GM12878 (cell line): ENCODE data around the gene ARID4B. TPM values are rescaled to one million over a fixed set of nuclear protein-coding genes. Genes with fewer than 3 reads are reported as not detected.

Source experiments
- ATAC-seq: fragments of 200-7000 bp; cut with Tn5 transposase; 3 replicates; pipeline ENCODE4 v1.9.1; 2020; ENCODE audit warnings: mild to moderate bottlenecking, moderate library complexity
- BruUV-seq: library from RNA; stranded (reverse); fragments of 400-500 nt; replicated peaks from 2 replicates; lab custom pipeline; 2021; lab: Mats Ljungman, UMichigan
- CTCF ChIA-PET: fragments of 300-600 bp; sonication (Branson Sonifier 250); formaldehyde crosslinking; extraction: SDS; loops from one replicate; lab custom pipeline; 2021; ENCODE audit warnings: inconsistent platforms; lab: Yijun Ruan, JAX
- POLR2A ChIA-PET: fragments of 350-600 bp; formaldehyde crosslinking; extraction: SDS; loops from one replicate; lab custom pipeline; 2021; ENCODE audit warnings: inconsistent platforms; lab: Charles Lee
- RAD21 ChIA-PET: fragments of 300-600 bp; sonication (Branson Sonifier 250); formaldehyde crosslinking; loops from one replicate; lab custom pipeline; 2023; ENCODE audit warnings: antibody characterized with exemption; ENCODE audit not compliant: unreplicated experiment; lab: Charles Lee
- SMC1A ChIA-PET: fragments of 300-600 bp; sonication (Branson Sonifier 250); formaldehyde crosslinking; loops from one replicate; lab custom pipeline; 2023; ENCODE audit not compliant: unreplicated experiment, uncharacterized antibody; lab: Charles Lee
- DNase-seq: peaks from one replicate; pipeline ENCODE4 v3.0.0-alpha.2; 2011; ENCODE audit warnings: low read depth, low spot score
- FAIRE-seq: peaks from 3 replicates; lab custom pipeline; 2011; peaks lifted over from hg19 to GRCh38; lab: Jason Lieb, UNC
- H2AFZ ChIP-seq: 2 replicates; pipeline ENCODE4 v1.6.0; 2011; ENCODE audit warnings: low read depth, low read length, control low read depth; ENCODE audit not compliant: control insufficient read depth
- H3K27ac ChIP-seq: 2 replicates; pipeline ENCODE4 v1.5.1; 2011; ENCODE audit warnings: control low read depth; ENCODE audit not compliant: control insufficient read depth, insufficient read depth
- H3K27me3 ChIP-seq, 2 experiments: replicated peaks in 1 of 2; 2 replicates each; pipeline versions ENCODE4 v1.6.0 to v1.6.1; 2011; ENCODE audit warnings: low read length in 1 of 2; ENCODE audit not compliant: control insufficient read depth in 2 of 2, insufficient read depth in 2 of 2
- H3K36me3 ChIP-seq, 2 experiments: 2 replicates each; pipeline ENCODE4 v1.5.1; 2011; ENCODE audit warnings: low read length in 1 of 2; ENCODE audit not compliant: control insufficient read depth in 2 of 2, insufficient read depth in 2 of 2
- H3K4me1 ChIP-seq: 2 replicates; pipeline ENCODE4 v1.6.1; 2011; ENCODE audit warnings: mild to moderate bottlenecking, low read length, moderate library complexity, mixed read lengths; ENCODE audit not compliant: control insufficient read depth, insufficient read depth
- H3K4me2 ChIP-seq: 2 replicates; pipeline ENCODE4 v1.6.0; 2011; ENCODE audit warnings: control low read depth; ENCODE audit not compliant: control insufficient read depth, insufficient read depth
- H3K4me3 ChIP-seq: fragments of 200-600 bp; sonication (generic); 2 replicates; pipeline ENCODE4 v1.5.1; 2016
- H3K79me2 ChIP-seq: 2 replicates; pipeline ENCODE4 v1.6.0; 2011; ENCODE audit warnings: low read length; ENCODE audit not compliant: control insufficient read depth, insufficient read depth
- H3K9ac ChIP-seq: 2 replicates; pipeline ENCODE4 v1.8.0; 2011; ENCODE audit warnings: low read length, control low read depth, mixed read lengths; ENCODE audit not compliant: control insufficient read depth, insufficient read depth
- H3K9me3 ChIP-seq: replicated peaks from 3 replicates; pipeline ENCODE4 v1.5.1; 2011; ENCODE audit warnings: mild to moderate bottlenecking, low read length; ENCODE audit not compliant: control insufficient read depth, insufficient read depth
- H4K20me1 ChIP-seq: 2 replicates; pipeline ENCODE4 v1.6.0; 2011; ENCODE audit not compliant: control insufficient read depth, insufficient read depth
- ATF7 ChIP-seq: fragments of 450-650 bp; IDR thresholded peaks from 2 replicates; pipeline ENCODE4 v1.6.1; 2016; ENCODE audit warnings: low read depth, mild to moderate bottlenecking
- BMI1 ChIP-seq: fragments of 450-650 bp; IDR thresholded peaks from 2 replicates; pipeline ENCODE4 v1.6.1; 2016; ENCODE audit warnings: mild to moderate bottlenecking, moderate library complexity, borderline replicate concordance
- BRCA1 ChIP-seq: IDR thresholded peaks from 2 replicates; pipeline ENCODE4 v1.6.1; 2011; ENCODE audit warnings: low read depth, low read length, improper control_type of control experiment
- E2F8 ChIP-seq: fragments of 450-650 bp; IDR thresholded peaks from 2 replicates; pipeline ENCODE4 v1.6.1; 2018; ENCODE audit warnings: mild to moderate bottlenecking, low read depth, moderate library complexity; ENCODE audit not compliant: partially characterized antibody
- EED ChIP-seq: sonication (generic); IDR thresholded peaks from 2 replicates; pipeline ENCODE4 v1.6.1; 2016; ENCODE audit warnings: antibody characterized with exemption, low read depth
- EP300 ChIP-seq, 2 experiments: fragments of 150-350 bp in 1 of 2; IDR thresholded peaks; 2 replicates each; pipeline ENCODE4 v1.6.1; 2011 to 2012; ENCODE audit warnings: low read depth in 2 of 2, low read length in 2 of 2, borderline replicate concordance in 1 of 2, improper control_type of control experiment in 1 of 2, inconsistent platforms in 1 of 2; ENCODE audit not compliant: control insufficient read depth in 1 of 2
- FOXK2 ChIP-seq: fragments of 450-650 bp; IDR thresholded peaks from 2 replicates; pipeline ENCODE4 v1.6.1; 2017; ENCODE audit warnings: mild to moderate bottlenecking, moderate library complexity
- FOXM1 ChIP-seq: IDR thresholded peaks from 2 replicates; pipeline ENCODE4 v1.6.1; 2012; ENCODE audit warnings: low read depth, mild to moderate bottlenecking, inconsistent platforms, low read length, moderate library complexity
- GABPA ChIP-seq: IDR thresholded peaks from 2 replicates; pipeline ENCODE4 v1.6.1; 2014; ENCODE audit warnings: antibody characterized with exemption, low read depth, mild to moderate bottlenecking, inconsistent platforms
- MEF2A ChIP-seq: IDR thresholded peaks from 2 replicates; pipeline ENCODE4 v1.6.1; 2011; ENCODE audit warnings: low read depth, mild to moderate bottlenecking, low read length, moderate library complexity; ENCODE audit not compliant: insufficient read depth
- MEF2B ChIP-seq: fragments of 450-650 bp; IDR thresholded peaks from 2 replicates; pipeline ENCODE4 v1.6.1; 2018; ENCODE audit warnings: mild to moderate bottlenecking, moderate library complexity; ENCODE audit not compliant: partially characterized antibody, poor library complexity, severe bottlenecking
- MTA2 ChIP-seq: fragments of 450-650 bp; IDR thresholded peaks from 2 replicates; pipeline ENCODE4 v1.6.1; 2016; ENCODE audit warnings: low read depth, mild to moderate bottlenecking, moderate library complexity
- NFYA ChIP-seq: IDR thresholded peaks from 2 replicates; pipeline ENCODE4 v1.6.1; 2011; ENCODE audit warnings: low read depth, mild to moderate bottlenecking, low read length, improper control_type of control experiment, borderline replicate concordance
- PAX8 ChIP-seq: fragments of 450-650 bp; IDR thresholded peaks from 2 replicates; pipeline ENCODE4 v1.6.1; 2017; ENCODE audit warnings: mild to moderate bottlenecking, moderate library complexity
- ZNF274 ChIP-seq: IDR thresholded peaks from one replicate; pipeline ENCODE4 v1.8.0; 2011; ENCODE audit not compliant: insufficient read length, insufficient read depth
- WGBS: methylation state at CpG from one replicate; pipeline ENCODE4 v1.1.6; 2016; ENCODE audit warnings: low lambda C conversion rate; ENCODE audit not compliant: insufficient replicate concordance, insufficient coverage; ENCODE audit errors: missing lambda C conversion rate; 5-methylcytosine and 5-hydroxymethylcytosine counted together
- in situ Hi-C: fragments of 300-500 bp; cut with MboI; formaldehyde crosslinking; loops from 9 replicates; pipeline ENCODE4 v1.14.3; 2018; ENCODE audit warnings: mixed read lengths
- intact Hi-C: fragments of 100-400 bp; cut with micrococcal nuclease; formaldehyde crosslinking; loops from one replicate; pipeline ENCODE4 v1.14.2; 2022; ENCODE audit not compliant: unreplicated experiment
- polyA plus RNA-seq, 11 experiments: library from polyadenylated mRNA; depleted of rRNA in 4 of 11; unstranded in 6 of 11; stranded (reverse) in 5 of 11; fragments of >200 nt; fragmentation: Nextera tagmentation in 4 of 11; fragmentation: Illumina TruSeq in 1 of 11; extraction: Ambion mirVana in 4 of 11; extraction: Trizol in 1 of 11; gene quantifications; 1 replicate in 1 of 11; 2 replicates in 10 of 11; pipeline versions ENCODE4 v1.2.1 to v1.2.3, GENCODE V29; 2011 to 2016; ENCODE audit warnings: inconsistent platforms in 2 of 11, missing spikeins in 2 of 11, low read depth in 1 of 11
- total RNA-seq, 4 experiments: library from RNA; depleted of rRNA in 3 of 4; stranded (reverse); fragments of >200 nt in 3 of 4; fragmentation: Illumina TruSeq in 1 of 4; extraction: Trizol in 1 of 4; gene quantifications; 2 replicates each; pipeline versions ENCODE4 v1.2.1 to v1.2.3, GENCODE V29; 2013 to 2021

ARID4B gene
- total and polyA plus RNA-seq, 10 of the 15 experiments (the other 5 are each of a cell fraction or from before 2014, with no cell fraction given) = 13.6 to 39.1 (median 28.0) TPM

- no peak for FAIRE-seq
These were observed 137.5 kb downstream of the ARID4B start for GRCh38 chr1:235190431-235190830.

GRCh38 chr1:235187316-235187715, 140.7 kb downstream of the ARID4B start:
- SMC1A ChIA-PET = no interaction called here
- no peak for FAIRE-seq
- TF ChIP-seq GABPA (no peak), MEF2A (no peak), ZNF274 (no peak), ATF7 (no peak), BMI1 (no peak), EP300 (IDR thresholded peaks at IDR 0.05; ENCODE audit: borderline replicate concordance in 1 of 2, control insufficient read depth in 1 of 2, low read depth in 2 of 2, low read length in 2 of 2) (no peak), PAX8 (no peak), EED (no peak), NFYA (no peak), BRCA1 (no peak), E2F8 (no peak)

More at GRCh38 chr1:235190431-235190830, 137.5 kb downstream of the ARID4B start:
- no peak for ATAC-seq
- TF ChIP-seq FOXM1 = no peak
- TF ChIP-seq MEF2B = no peak
- no peak for TF ChIP-seq FOXK2
- no peak for TF ChIP-seq MTA2
- ChIA-PET CTCF (interaction anchor here (0.6 to 1.2 kb wide), 3 partner anchors 9 to 225 kb away, joined by 3 to 4 read pairs (median 3); no protein-coding TSS in a partner anchor), RAD21 (interaction anchor here (1.2 kb wide), 1 partner anchor 226 kb away, joined by 4 read pairs; no protein-coding TSS in a partner anchor), SMC1A (interaction anchor here (0.6 kb wide), 1 partner anchor 863 kb away, joined by 3 read pairs; no protein-coding TSS in a partner anchor), POLR2A (interaction anchor here (0.5 to 0.7 kb wide), 2 partner anchors 125 to 463 kb away, joined by 3 read pairs; no protein-coding TSS in a partner anchor)
- Histone ChIP-seq H3K36me3 (peaks cover 0 to 11% of the 10 kb centered on the region in 2 experiments; a peak in 3 of 4 replicates), H3K9ac (no peak overlapping the region), H3K27me3 (no peaks in the 10 kb centered on the region), H3K4me2 (no peak overlapping the region), H2AFZ (no peak overlapping the region), H3K4me3 (no peak overlapping the region), H3K79me2 (no peaks in the 10 kb centered on the region), H3K27ac (no peak overlapping the region), H3K4me1 (no peaks in the 10 kb centered on the region), H4K20me1 (no peaks in the 10 kb centered on the region), H3K9me3 (no peaks in the 10 kb centered on the region)
- in situ Hi-C loops = no loop called here
- intact Hi-C loops = no loop called here
- DNase-seq = no peak
- no TSS peak for BruUV-seq

More at GRCh38 chr1:235187316-235187715, 140.7 kb downstream of the ARID4B start:
- no peaks in the 10 kb centered on the region for H4K20me1 ChIP-seq
- 99% methylated on average over 4 of the region's 4 CpGs for WGBS
- no peak for ATAC-seq
- no peak for DNase-seq
- H3K27ac ChIP-seq = no peak overlapping the region
- H3K9ac ChIP-seq = no peak overlapping the region
- no peaks in the 10 kb centered on the region for H3K79me2 ChIP-seq
- ChIA-PET RAD21 (no interaction called here), CTCF (no interaction called here), POLR2A (no interaction called here)
- H3K4me3 ChIP-seq = no peak overlapping the region
- H2AFZ ChIP-seq = no peak overlapping the region
- H3K4me2 ChIP-seq = no peak overlapping the region
- H3K4me1 ChIP-seq = no peaks in the 10 kb centered on the region
- no peaks in the 10 kb centered on the region for H3K27me3 ChIP-seq
- peaks cover 0 to 14% of the 10 kb centered on the region in 2 experiments; a peak in 3 of 4 replicates for H3K36me3 ChIP-seq
- in situ Hi-C loops = no loop called here
- intact Hi-C loops = no loop called here
- no peaks in the 10 kb centered on the region for H3K9me3 ChIP-seq
- no TSS peak for BruUV-seq
